Neural cell (in vitro differentiated cells): Measurements from ENCODE around the gene CNTNAP5. TPM values are rescaled to one million over a fixed set of nuclear protein-coding genes. Genes with fewer than 3 reads are reported as not detected.

Source experiments
- H2AFZ ChIP-seq: fragments of 200-600, 300-800 bp; sonication (generic), shearing (Covaris generic); 2 replicates; pipeline ENCODE4 v1.6.0; 2014; ENCODE audit warnings: low read depth, mild to moderate bottlenecking, antibody characterized with exemption, low read length, moderate library complexity
- H3F3A ChIP-seq: fragments of 200-600 bp; shearing (Covaris generic); 2 replicates; pipeline ENCODE4 v1.6.1; 2016; ENCODE audit warnings: mild to moderate bottlenecking, moderate library complexity, mixed read lengths, antibody characterized with exemption, low read length; ENCODE audit not compliant: insufficient read depth, poor library complexity, severe bottlenecking
- H3K27ac ChIP-seq: fragments of 200-600, 300-800 bp; sonication (generic), shearing (Covaris generic); 2 replicates; pipeline ENCODE4 v1.5.1; 2014; ENCODE audit warnings: mild to moderate bottlenecking, low read length, moderate library complexity
- H3K27me3 ChIP-seq: fragments of 300-800, 200-600 bp; sonication (generic), shearing (Covaris generic); 2 replicates; pipeline ENCODE4 v1.6.0; 2014; ENCODE audit warnings: mild to moderate bottlenecking, low read depth, low read length, moderate library complexity; ENCODE audit not compliant: insufficient read depth
- H3K36me3 ChIP-seq: fragments of 300-800, 200-600 bp; sonication (generic), shearing (Covaris generic); 2 replicates; pipeline ENCODE4 v1.5.1; 2014; ENCODE audit warnings: mild to moderate bottlenecking, antibody characterized with exemption, low read length, moderate library complexity; ENCODE audit not compliant: insufficient read depth
- H3K4me2 ChIP-seq: fragments of 300-800, 200-600 bp; sonication (generic), shearing (Covaris generic); 2 replicates; pipeline ENCODE4 v1.6.0; 2014; ENCODE audit warnings: mild to moderate bottlenecking, low read length
- H3K4me3 ChIP-seq: fragments of 300-800, 200-600 bp; sonication (generic), shearing (Covaris generic); 2 replicates; pipeline ENCODE4 v1.5.1; 2014; ENCODE audit warnings: mild to moderate bottlenecking, low read length, moderate library complexity
- H3K79me2 ChIP-seq: fragments of 200-600 bp; shearing (Covaris generic); replicated peaks from 2 replicates; pipeline ENCODE4 v1.6.0; 2014; ENCODE audit warnings: mild to moderate bottlenecking, low read length, moderate library complexity; ENCODE audit not compliant: insufficient read depth
- H3K9ac ChIP-seq: fragments of 300-800, 200-600 bp; sonication (generic), shearing (Covaris generic); 2 replicates; pipeline ENCODE4 v1.6.1; 2016; ENCODE audit warnings: mild to moderate bottlenecking, low read length, mixed read lengths
- H3K9me2 ChIP-seq: fragments of 200-600 bp; shearing (Covaris generic); 2 replicates; pipeline ENCODE4 v1.6.1; 2016; ENCODE audit warnings: mild to moderate bottlenecking, low read length, mixed read lengths; ENCODE audit not compliant: insufficient read depth
- H3K9me3 ChIP-seq: fragments of 200-600, 300-800 bp; sonication (generic), shearing (Covaris generic); 2 replicates; pipeline ENCODE4 v1.6.1; 2016; ENCODE audit warnings: mild to moderate bottlenecking, mixed run types, low read length, moderate library complexity, mixed read lengths
- H4K20me1 ChIP-seq: fragments of 200-600 bp; shearing (Covaris generic); 2 replicates; pipeline ENCODE4 v1.6.1; 2016; ENCODE audit warnings: mild to moderate bottlenecking, mixed run types; ENCODE audit not compliant: insufficient read depth
- CTCF ChIP-seq: fragments of 450-650 bp; IDR thresholded peaks from 2 replicates; pipeline ENCODE4 v1.5.1; 2014; ENCODE audit warnings: antibody characterized with exemption, mild to moderate bottlenecking, moderate library complexity; ENCODE audit not compliant: poor library complexity, severe bottlenecking
- EP300 ChIP-seq: fragments of 450-650 bp; conservative IDR thresholded peaks from 2 replicates; pipeline ENCODE4 v1.6.1; 2014; ENCODE audit warnings: antibody characterized with exemption, mild to moderate bottlenecking, moderate library complexity; ENCODE audit not compliant: poor library complexity, severe bottlenecking
- EZH2 ChIP-seq: fragments of 200-600, 300-800 bp; shearing (Covaris generic), sonication (generic); IDR thresholded peaks from 2 replicates; pipeline ENCODE4 v1.6.1; 2014; ENCODE audit warnings: antibody characterized with exemption, low read length, borderline replicate concordance, mild to moderate bottlenecking; ENCODE audit not compliant: insufficient read depth, poor library complexity, severe bottlenecking
- MXI1 ChIP-seq: fragments of 450-650 bp; conservative IDR thresholded peaks from 2 replicates; pipeline ENCODE4 v1.6.1; 2014; ENCODE audit warnings: antibody characterized with exemption, mild to moderate bottlenecking; ENCODE audit not compliant: poor library complexity, severe bottlenecking
- POLR2AphosphoS5 ChIP-seq: IDR thresholded peaks from 2 replicates; pipeline ENCODE4 v1.6.1; 2012
- RAD21 ChIP-seq: fragments of 450-650 bp; conservative IDR thresholded peaks from 2 replicates; pipeline ENCODE4 v1.6.1; 2014; ENCODE audit warnings: antibody characterized with exemption, mild to moderate bottlenecking, moderate library complexity
- REST ChIP-seq: IDR thresholded peaks from 2 replicates; pipeline ENCODE4 v1.6.1; 2012; ENCODE audit warnings: borderline replicate concordance
- SMC3 ChIP-seq: fragments of 450-650 bp; conservative IDR thresholded peaks from 2 replicates; pipeline ENCODE4 v1.6.1; 2014; ENCODE audit warnings: antibody characterized with exemption, mild to moderate bottlenecking, moderate library complexity; ENCODE audit not compliant: poor library complexity
- TAF1 ChIP-seq: IDR thresholded peaks from 2 replicates; pipeline ENCODE4 v1.6.1; 2012; ENCODE audit warnings: low read depth
- polyA plus RNA-seq: library from polyadenylated mRNA; depleted of rRNA; stranded (reverse); fragments of >200 nt; gene quantifications from 2 replicates; pipeline ENCODE4 v1.2.3, GENCODE V29; 2014

CNTNAP5 gene
- polyA plus RNA-seq, 1 donor from 2014 or later, result 19.3 TPM

GRCh38 chr2:124561486-124561885 is 536.4 kb downstream of the CNTNAP5 start:
- Histone ChIP-seq H3K4me2 (no peak overlapping the region), H3K79me2 (no peaks in the 10 kb centered on the region), H2AFZ (no peak overlapping the region), H3K36me3 (no peaks in the 10 kb centered on the region), H4K20me1 (no peaks in the 10 kb centered on the region), H3K9ac (no peak overlapping the region), H3K9me2 (no peaks in the 10 kb centered on the region), H3K4me3 (no peak overlapping the region), H3K27ac (no peak overlapping the region), H3K9me3 (no peaks in the 10 kb centered on the region), H3F3A (no peaks in the 10 kb centered on the region), H3K27me3 (no peaks in the 10 kb centered on the region)
- TF ChIP-seq REST, result no peak
- TF ChIP-seq POLR2AphosphoS5, result no peak
- TF ChIP-seq TAF1, result no peak
- no peak for TF ChIP-seq CTCF
- no peak for TF ChIP-seq MXI1
- no peak for TF ChIP-seq SMC3
- TF ChIP-seq EZH2, result no peak
- TF ChIP-seq EP300, result no peak
- TF ChIP-seq RAD21, result no peak

GRCh38 chr2:124563426-124563825 is 538.3 kb downstream of the CNTNAP5 start:
- no peak overlapping the region for H3K4me3 ChIP-seq
- no peaks in the 10 kb centered on the region for H3K9me2 ChIP-seq
- H4K20me1 ChIP-seq, result no peaks in the 10 kb centered on the region
- no peaks in the 10 kb centered on the region for H3K79me2 ChIP-seq
- H3K4me2 ChIP-seq, result no peak overlapping the region
- no peak overlapping the region for H2AFZ ChIP-seq
- H3K9ac ChIP-seq, result no peak overlapping the region
- no peaks in the 10 kb centered on the region for H3K9me3 ChIP-seq
- H3K27ac ChIP-seq, result no peak overlapping the region
- no peaks in the 10 kb centered on the region for H3F3A ChIP-seq
- TF ChIP-seq REST, result no peak
- no peak for TF ChIP-seq SMC3
- no peak for TF ChIP-seq EP300
- TF ChIP-seq TAF1, result no peak
- no peak for TF ChIP-seq EZH2
- no peak for TF ChIP-seq CTCF
- no peak for TF ChIP-seq RAD21
- TF ChIP-seq MXI1, result no peak
- TF ChIP-seq POLR2AphosphoS5, result no peak
- no peaks in the 10 kb centered on the region for H3K27me3 ChIP-seq
- no peaks in the 10 kb centered on the region for H3K36me3 ChIP-seq
